Measurements from ENCODE around the gene HEY2.

Gene HEY2

DNA sequence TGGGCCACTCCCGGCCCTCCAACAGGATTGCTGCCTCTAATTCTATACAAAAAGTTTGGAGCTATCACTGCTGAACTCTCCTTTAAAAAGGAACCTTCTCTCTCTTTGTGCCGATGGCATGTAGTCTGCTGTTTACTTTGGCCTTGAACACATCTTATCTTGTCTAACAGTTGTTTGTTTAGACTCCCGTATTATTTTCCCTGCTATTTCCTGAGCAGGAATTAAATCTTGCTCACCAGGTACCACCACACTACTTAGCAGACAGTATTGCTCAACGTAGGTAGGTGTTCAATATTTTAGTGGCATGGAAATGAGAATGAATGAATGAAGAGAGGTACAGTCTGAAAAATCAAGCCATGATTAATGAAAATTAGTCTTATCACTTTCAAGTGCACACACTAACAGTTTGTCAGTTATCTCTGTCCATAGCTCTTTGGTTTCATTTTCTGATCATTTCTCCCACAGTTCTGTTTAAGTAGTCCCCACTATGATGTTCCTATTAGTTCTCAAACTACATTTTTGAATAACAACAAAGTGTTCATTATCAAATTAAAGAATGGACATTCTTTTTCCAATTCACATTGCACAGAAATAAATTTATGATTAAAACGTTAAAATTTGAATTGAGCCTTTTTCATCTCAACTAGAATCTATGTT lies 6.8 kb upstream of the HEY2 start:
- H3K4me3 ChIP-seq, result no peak overlapping the region
- no peak overlapping the region for H3K27ac ChIP-seq

DNA sequence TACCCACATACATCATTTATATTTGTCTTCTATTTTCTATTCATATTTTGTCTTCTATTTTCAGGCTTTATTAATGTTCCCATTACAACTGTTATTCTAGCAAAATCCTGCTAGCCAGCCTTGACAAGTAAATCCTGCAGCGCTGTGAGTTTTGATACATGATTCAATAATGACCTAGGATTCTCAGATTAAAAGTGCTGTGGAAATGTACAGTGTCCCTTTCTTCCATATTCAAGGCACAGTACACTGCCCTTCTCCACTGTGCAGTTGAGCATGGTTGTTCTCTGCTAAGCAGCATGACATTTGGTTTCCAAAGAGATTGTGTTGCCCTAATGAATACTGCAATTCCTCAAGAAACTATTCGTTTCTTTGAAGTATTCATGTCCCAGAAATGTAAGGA lies 5.8 kb upstream of the HEY2 start:
- no peak overlapping the region for H3K4me3 ChIP-seq

DNA sequence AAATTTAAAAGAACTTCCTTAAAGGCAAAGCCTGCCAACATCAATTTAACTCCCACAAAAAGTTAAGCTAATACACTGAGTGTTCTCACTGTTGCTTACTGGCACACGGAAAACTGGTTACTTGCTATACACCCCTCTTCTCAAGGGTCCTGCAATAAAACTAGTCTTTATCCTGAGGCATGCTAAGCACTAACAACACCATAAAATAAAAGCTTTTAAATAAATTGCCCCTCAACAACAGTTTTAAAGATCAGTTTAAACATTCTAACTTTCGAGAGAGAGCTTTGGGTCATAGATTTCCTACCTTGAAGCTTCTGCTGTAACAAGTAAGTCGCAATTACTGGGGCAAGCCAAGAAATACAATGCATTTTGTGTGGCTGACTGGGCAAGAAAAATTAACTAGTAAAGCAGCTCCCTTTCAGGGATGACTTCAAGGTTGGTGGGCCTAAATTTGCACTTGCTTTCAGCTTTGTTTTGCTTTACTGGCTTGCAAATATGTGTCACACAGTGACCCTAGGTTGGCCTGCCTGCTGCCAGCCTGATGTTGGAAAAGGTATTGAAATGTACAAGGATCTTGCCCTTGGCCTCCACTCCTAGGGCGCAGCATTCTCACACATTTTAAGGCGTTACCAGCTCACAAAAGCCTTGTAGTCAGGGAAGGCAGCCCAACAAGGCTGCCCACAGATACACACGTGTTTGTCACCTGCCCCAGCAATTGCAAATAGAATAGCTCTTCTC lies 4.0 kb upstream of the HEY2 start:
- Histone ChIP-seq H3K27ac (peak overlapping the region in 2 of 21 experiments; percentile 17 to 56), H3K4me3 (no peak overlapping the region)

More for the DNA sequence above, 5.8 kb upstream of the HEY2 start:
- no peak overlapping the region for H3K27ac ChIP-seq

DNA sequence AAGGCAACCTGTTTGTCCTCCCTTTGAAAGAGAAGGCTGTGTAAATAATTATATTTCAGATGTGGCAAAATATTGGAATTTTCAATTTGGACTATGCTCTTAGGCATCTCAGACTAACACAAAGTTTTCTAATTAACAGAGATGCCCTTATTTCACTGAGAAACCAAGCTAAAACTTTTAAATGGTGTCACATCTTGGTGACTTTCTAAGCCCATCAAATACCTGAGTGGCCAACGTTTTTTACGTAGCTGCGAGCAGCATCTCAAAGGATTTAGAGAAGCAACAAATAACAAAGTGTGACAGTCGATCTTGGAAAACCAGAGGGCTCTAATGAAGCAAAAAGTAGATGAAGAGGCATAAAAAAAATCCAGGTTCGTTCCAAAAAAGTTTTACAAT lies 3.4 kb upstream of the HEY2 start:
- H3K27ac ChIP-seq, result peak overlapping the region in 6 of 21 experiments; percentile 30 to 72 (median 54)
- peak overlapping the region in 3 of 7 experiments; percentile 60 to 63 (median 62) for H3K4me3 ChIP-seq

DNA sequence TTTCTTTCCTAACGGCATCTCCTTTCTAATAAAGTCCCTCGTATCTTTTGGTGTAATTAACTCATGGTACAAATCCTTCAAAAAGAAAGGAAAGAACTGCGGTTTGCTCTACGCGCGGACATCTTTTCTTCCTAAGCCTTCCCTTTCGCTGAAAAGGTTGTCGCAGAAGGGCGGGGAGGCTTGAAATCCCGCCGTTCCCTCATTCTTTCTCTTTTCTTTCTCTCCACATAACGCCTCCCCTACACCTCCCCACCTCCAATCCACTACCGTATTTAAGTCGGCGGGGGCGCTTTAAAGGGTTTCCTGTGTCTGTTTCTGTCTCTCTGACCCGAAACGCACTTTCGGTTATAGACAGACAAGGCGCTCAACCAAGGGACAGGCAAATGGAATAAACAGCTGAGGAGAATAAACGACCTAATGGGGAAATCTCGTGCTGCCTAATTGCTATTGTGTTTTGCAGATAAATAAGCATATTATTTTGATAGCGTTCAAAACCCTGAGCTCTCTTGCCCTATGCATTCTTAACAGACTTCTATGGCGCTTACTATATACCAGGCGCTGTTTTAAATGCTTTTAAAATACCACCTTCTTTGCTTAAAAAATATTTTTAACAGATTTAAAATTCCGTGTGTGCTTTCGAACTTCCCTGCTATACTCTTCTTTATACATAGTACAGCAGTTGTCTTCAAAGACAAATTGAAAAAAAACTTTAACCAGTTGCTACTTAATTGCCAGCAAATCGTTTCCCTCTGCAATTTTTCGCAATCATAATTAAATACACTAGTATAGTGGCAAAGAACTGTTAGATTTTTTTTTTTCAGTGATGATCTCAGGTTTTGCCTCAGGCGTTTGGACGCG lies 2.5 kb upstream of the HEY2 start:
- peak overlapping the region; percentile 60 to 72 (median 64) for H3K4me3 ChIP-seq
- H3K27ac ChIP-seq, result peak overlapping the region in 18 of 21 experiments; percentile 18 to 85 (median 60)

DNA sequence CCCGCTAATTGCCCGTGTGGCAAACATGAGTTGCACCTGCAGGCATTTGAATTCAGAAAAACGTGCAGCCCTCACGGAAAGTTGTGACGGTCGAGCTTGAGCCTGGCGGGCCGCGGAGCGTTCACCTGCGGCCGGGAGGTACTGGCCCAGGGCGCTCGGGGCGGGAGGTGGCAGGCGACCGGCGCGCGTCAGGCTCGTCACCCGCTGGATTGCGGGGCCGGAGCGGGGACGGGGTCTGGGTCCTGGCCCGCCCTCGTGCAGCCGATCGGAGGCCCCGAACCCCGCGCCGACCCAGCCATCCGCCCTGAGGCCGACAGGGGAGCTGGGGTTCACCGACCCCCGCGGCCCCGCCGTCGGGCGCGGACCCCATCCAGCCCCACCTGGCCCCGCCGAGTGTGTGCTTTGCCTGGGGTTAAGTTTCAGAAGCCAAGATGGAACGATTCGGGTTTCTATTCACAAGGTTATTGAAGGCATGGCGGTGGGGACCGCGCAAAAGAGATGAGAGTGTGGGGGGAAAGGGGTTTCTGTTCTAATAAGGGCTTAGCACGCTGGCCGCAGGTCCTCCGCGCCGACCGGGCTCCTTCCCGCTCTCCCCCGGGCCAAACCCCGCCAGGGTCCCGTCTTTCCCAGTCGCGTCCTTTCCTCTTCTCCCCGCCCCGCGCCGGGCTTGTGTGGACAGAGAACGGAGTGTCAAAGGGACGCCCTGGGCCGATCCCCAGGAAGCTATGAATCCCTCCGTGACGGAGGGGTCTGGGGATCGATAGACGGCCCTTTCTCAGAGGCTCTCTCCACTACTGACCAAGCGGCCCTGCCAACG lies 1.6 kb upstream of the HEY2 start:
- Histone ChIP-seq H3K27ac (peak overlapping the region in 20 of 21 experiments; percentile 9 to 85 (median 64)), H3K4me3 (peak overlapping the region; percentile 60 to 72 (median 64))

DNA sequence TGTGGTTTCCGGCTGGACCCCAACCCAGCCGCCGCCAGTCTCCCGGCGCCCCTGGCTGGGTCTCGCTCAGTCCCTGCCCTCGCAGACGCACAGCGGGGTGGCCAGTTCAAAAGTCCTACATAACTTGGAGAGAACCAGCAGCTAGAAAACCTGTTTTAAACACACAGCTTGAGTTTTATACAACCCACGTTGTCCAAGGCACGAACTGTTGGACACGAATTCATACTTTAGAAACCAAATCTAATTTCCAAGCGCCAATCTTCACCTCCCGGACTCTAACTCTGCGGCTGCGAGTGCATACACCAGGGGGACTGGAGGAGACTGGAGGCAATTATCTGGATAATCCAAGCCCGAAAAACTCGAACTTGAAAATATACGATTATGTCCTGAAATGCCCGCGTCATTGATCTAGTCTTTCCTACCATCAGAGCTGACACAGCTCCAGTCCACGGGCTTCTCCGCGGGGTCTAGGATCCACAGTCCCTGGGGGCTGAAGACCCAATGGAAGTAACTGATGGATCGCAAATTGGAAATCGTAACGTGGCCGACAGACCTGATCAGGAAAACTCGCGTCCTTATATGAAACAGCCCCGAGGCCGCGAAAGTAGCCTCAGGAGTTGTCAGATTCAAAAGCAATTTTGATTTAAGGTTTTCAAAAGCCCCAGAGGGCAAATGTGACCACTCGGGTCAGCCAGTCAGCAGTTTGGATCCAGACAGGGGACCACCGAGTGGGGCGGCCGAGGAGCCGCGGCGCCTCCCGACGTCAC lies 843 bp upstream of the HEY2 start:
- Histone ChIP-seq H3K4me3 (peak overlapping the region; percentile 60 to 72 (median 64)), H3K27ac (peak overlapping the region in 20 of 21 experiments; percentile 9 to 85 (median 64))

DNA sequence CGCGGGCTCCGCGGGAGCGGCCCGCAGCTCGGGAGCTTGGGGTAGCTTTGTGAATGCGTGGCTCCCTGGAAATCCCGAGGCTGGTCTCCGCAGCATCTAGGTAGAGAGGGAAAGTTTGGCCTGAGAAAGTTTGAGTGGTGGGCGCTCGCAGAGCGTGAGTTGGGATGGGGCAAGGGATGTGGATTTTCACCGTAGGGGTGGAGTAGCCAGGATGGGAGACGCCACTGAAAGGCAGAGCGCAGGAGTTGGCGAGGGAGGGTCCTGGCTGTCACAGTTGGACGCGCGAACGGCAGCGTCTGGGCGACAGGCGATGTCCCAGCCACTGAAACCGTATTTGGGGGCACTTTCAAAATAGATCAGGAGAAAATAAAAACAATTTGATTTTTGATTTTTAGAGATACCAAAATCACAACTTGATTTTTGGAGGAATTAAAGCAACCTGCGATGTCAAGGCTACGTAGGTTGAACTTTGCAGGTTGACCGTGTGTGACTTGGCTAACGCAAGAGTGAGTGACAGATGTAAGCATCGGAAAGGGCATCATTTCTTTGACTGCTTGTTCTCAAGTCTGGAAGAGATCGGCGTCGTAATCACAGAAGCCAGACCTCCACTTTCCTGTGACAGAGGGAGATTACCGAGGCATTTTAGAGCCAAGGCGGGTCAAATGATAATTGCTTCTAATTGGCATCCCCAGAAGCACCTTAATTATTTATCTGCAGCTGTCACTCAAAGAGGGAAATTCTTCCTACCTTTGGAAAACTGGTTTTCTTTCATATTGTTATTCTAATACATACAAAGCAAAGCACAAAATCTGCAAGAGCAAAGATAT lies 646 bp downstream of the HEY2 start:
- peak overlapping the region in 17 of 21 experiments; percentile 40 to 82 (median 63) for H3K27ac ChIP-seq

DNA sequence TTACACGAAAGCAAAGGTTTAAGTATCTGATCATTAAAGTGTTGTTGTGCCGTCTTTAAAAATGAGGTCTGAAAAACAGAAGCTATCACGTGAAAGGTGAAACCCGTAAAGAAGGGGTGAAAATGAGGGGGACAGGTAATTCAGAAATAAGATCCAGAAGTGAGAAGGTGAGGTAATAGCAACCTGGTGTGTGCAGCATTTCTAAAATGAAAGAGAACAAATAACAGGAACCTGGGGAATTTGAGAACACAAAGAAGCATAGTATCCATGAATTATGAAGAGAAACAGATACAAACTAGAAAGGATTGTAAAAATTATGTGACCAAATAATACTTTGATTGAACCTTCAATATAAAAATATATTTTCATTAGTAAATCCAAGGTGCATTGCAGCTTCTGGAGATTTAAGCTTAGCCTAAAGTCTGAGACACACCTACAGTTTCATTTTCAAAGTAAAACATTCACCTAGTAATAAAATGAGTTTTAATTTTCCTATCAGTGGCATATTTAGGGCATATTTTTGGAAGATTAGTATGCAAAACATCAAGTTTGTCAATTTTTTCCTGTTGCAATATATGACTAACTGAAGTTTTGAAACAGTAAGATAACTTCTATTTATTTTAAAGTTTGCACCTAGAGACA lies 1.4 kb downstream of the HEY2 start:
- H3K27ac ChIP-seq, result peak overlapping the region in 1 of 21 experiments; percentile 28
- peak overlapping the region in 4 of 7 experiments; percentile 60 to 68 (median 62) for H3K4me3 ChIP-seq

More for the DNA sequence above, 646 bp downstream of the HEY2 start:
- H3K4me3 ChIP-seq, result peak overlapping the region; percentile 60 to 72 (median 64)

DNA sequence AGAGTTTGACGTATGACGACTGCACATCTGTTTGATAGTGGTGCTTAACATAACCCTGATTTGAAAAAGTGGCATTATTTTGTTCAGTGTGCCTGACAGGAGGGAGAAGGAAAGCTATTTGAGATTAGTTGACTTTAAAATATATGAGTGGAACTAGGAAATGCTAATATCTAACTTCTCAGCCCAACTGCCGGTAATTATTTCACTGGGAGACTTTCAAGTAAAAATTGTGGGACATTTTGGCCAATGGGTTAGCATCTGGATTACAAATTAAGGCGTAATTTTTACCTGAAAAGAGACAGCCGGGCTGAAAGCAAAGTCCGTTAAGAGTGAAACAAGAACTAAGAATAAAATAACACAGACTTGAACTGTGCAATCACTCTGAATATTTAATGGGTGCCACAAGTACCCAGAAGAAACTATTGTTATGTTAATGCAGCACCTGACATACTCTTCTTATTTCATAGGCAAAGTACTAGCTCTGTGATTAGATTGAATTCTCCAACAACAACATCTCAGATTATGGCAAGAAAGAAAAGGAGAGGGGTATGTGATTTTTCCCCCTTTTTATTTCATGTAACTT lies 2.0 kb downstream of the HEY2 start:
- Histone ChIP-seq H3K27ac (peak overlapping the region in 1 of 21 experiments; percentile 28), H3K4me3 (peak overlapping the region in 2 of 7 experiments; percentile 62 to 63)

DNA sequence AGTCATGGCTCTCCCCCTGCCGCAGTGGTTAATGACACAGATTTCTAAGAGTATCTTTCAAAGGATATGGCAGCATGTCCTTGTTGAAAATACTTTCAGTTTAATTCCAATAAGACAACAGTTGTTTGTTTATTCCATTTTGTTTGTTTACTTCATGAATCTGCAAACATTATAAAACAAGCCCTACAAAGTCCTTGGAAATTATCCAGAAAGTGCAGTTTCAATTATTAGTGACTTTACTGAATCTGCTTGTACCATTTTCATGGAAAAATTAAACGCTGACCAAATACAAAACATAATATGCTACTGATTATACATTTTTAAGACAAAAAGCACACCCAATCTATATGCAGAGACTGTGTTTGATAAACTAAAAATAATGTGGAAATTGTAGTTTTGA lies 3.3 kb downstream of the HEY2 start:
- H3K27ac ChIP-seq, result no peak overlapping the region

DNA sequence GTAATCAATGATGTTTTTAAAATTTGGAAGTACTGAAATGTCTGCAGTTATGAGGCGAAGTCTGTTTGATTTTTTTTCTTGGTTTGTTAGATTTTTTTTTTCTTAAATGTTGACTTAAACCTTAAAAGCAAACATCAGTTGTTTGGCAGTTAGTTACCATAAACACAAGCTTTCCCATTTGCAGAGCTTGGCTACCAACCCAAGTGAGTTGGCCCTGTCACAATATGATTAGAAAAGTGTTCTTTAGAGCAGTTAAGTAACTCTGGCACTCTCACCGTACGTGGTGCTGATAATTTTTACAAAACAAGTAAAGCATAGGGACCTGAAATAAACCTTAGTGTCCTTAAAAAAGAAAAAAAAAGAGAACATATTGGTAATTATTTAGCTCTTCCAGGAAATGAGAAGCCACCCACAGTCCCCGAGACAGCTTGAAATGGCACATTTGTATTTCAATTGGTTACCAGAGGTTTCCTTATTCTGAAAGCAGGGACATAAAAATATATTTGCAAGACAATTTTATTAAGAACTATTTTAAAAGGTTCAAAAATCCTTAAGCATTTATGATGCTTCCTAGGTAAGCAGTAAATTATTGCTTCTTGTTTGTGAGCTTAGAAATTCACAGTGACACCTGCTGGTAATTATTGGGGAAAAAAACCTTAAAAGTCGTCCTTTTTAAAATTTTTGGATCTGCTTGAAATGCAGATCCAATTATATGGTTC lies 3.9 kb downstream of the HEY2 start:
- Histone ChIP-seq H3K4me3 (no peak overlapping the region), H3K27ac (no peak overlapping the region)

More for the DNA sequence above, 3.3 kb downstream of the HEY2 start:
- no peak overlapping the region for H3K4me3 ChIP-seq

DNA sequence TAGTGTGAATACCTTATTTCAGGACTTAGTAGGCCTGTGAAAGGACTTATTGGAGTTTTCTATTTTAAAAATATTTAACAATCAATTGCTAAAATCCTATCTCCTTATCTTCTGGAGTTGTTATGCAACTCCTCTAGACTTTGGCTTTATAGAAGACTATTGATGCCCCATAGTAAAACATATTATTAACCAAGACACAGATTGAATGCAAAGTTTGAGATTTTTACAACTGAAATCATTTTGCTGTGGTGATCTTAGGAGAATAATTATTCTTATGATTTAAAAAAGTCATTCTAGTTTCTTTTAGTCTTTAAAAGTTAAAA lies 4.5 kb downstream of the HEY2 start:
- no peak overlapping the region for H3K27ac ChIP-seq
- no peak overlapping the region for H3K4me3 ChIP-seq

DNA sequence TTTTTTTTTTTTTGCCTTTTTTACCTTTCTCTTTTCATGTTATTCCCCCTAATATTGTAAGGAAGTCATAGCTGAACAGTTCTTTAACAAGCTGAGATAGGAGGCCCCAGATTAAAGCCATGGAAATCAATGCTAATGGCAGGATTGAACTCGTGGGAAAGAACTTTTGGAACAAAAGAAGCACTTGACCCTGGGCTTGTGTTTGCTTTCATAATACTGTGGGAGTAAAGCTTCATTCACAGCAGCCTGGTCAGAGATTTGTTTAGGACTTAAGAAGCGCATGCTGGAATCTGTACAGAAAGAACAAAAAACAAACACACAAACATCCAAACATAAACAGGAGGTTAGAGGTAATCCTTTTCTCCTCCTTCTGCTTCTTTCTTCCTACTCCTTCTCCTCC lies 5.1 kb downstream of the HEY2 start:
- no peak overlapping the region for H3K27ac ChIP-seq
- H3K4me3 ChIP-seq, result no peak overlapping the region

DNA sequence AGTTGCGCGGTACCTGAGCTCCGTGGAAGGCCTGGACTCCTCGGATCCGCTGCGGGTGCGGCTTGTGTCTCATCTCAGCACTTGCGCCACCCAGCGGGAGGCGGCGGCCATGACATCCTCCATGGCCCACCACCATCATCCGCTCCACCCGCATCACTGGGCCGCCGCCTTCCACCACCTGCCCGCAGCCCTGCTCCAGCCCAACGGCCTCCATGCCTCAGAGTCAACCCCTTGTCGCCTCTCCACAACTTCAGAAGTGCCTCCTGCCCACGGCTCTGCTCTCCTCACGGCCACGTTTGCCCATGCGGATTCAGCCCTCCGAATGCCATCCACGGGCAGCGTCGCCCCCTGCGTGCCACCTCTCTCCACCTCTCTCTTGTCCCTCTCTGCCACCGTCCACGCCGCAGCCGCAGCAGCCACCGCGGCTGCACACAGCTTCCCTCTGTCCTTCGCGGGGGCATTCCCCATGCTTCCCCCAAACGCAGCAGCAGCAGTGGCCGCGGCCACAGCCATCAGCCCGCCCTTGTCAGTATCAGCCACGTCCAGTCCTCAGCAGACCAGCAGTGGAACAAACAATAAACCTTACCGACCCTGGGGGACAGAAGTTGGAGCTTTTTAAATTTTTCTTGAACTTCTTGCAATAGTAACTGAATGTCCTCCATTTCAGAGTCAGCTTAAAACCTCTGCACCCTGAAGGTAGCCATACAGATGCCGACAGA lies 9.9 kb downstream of the HEY2 start:
- Histone ChIP-seq H3K4me3 (no peak overlapping the region), H3K27ac (no peak overlapping the region)

DNA sequence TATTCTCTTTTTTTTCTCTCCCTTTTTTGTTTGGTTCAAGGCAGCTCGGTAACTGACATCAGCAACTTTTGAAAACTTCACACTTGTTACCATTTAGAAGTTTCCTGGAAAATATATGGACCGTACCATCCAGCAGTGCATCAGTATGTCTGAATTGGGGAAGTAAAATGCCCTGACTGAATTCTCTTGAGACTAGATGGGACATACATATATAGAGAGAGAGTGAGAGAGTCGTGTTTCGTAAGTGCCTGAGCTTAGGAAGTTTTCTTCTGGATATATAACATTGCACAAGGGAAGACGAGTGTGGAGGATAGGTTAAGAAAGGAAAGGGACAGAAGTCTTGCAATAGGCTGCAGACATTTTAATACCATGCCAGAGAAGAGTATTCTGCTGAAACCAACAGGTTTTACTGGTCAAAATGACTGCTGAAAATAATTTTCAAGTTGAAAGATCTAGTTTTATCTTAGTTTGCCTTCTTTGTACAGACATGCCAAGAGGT lies 10.6 kb downstream of the HEY2 start:
- no peak overlapping the region for H3K27ac ChIP-seq
- no peak overlapping the region for H3K4me3 ChIP-seq

Data from skin epidermis (tissue), 12 donors.